HCT116 (cell line): ENCODE data around the gene LDLRAD4. TPM values are rescaled to one million over a fixed set of nuclear protein-coding genes. Genes with fewer than 3 reads are reported as not detected.

Experiments used
- ATAC-seq: fragments of 200-7000 bp; cut with Tn5 transposase; 2 replicates; pipeline ENCODE4 v1.9.1; 2020; ENCODE audit warnings: mild to moderate bottlenecking, moderate library complexity
- BruUV-seq: library from RNA; stranded (reverse); fragments of 400-500 nt; replicated peaks from 2 replicates; lab custom pipeline; 2021; lab: Mats Ljungman, UMichigan
- CTCF ChIA-PET: fragments of 300-600 bp; sonication (Branson Sonifier 250); formaldehyde crosslinking; loops from one replicate; lab custom pipeline; 2021; ENCODE audit warnings: antibody characterized with exemption; lab: Charles Lee
- POLR2A ChIA-PET: fragments of 300-600, 350-600 bp; sonication (Branson Sonifier 250); formaldehyde crosslinking; loops from one replicate; lab custom pipeline; 2021; ENCODE audit warnings: antibody characterized with exemption; lab: Charles Lee
- RAD21 ChIA-PET, 2 experiments: fragments of 300-600 bp; sonication (Branson Sonifier 250); formaldehyde crosslinking; loops; one replicate each; lab custom pipeline; 2023; ENCODE audit warnings: low total read pairs in 2 of 2; ENCODE audit not compliant: uncharacterized antibody in 2 of 2, unreplicated experiment in 2 of 2, low non-redundant PET in 1 of 2; lab: Charles Lee
- DNase-seq: peaks from one replicate; pipeline ENCODE4 v3.0.0-alpha.2; 2010; ENCODE audit warnings: low read depth, low spot score
- H2AFZ ChIP-seq: fragments of 200-600 bp; shearing (Covaris generic), sonication (generic); 2 replicates; pipeline ENCODE4 v1.6.1; 2017; ENCODE audit warnings: low read depth, mixed run types, mixed read lengths, antibody characterized with exemption, low read length; ENCODE audit not compliant: poor library complexity, severe bottlenecking
- H3K27ac ChIP-seq: 2 replicates; pipeline ENCODE4 v1.5.1; 2012; ENCODE audit warnings: low read depth, low read length
- H3K27me3 ChIP-seq: fragments of 200-600 bp; sonication (generic); 2 replicates; pipeline ENCODE4 v1.6.1; 2016; ENCODE audit warnings: mixed run types, low read length, mixed read lengths; ENCODE audit not compliant: insufficient read depth
- H3K36me3 ChIP-seq, 2 experiments: fragments of 200-500 bp in 1 of 2; fragments of 200-600 bp in 1 of 2; sonication (Bioruptor generic) in 1 of 2; sonication (generic) in 1 of 2; 2 replicates each; pipeline versions ENCODE4 v1.5.1 to v1.6.1; 2014 to 2016; ENCODE audit warnings: low read length in 2 of 2, inconsistent platforms in 1 of 2, mixed read lengths in 1 of 2, mixed run types in 1 of 2; ENCODE audit not compliant: insufficient read depth in 2 of 2, control insufficient read depth in 1 of 2
- H3K4me1 ChIP-seq, 2 experiments: fragments of 200-600 bp in 1 of 2; sonication (generic) in 1 of 2; 2 replicates each; pipeline versions ENCODE4 v1.5.1 to v1.6.1; 2012 to 2017; ENCODE audit warnings: low read length in 2 of 2, inconsistent platforms in 1 of 2, mild to moderate bottlenecking in 1 of 2, mixed read lengths in 1 of 2, mixed run types in 1 of 2, moderate library complexity in 1 of 2; ENCODE audit not compliant: insufficient read depth in 2 of 2, control insufficient read depth in 1 of 2
- H3K4me2 ChIP-seq: fragments of 200-600 bp; sonication (generic); 2 replicates; pipeline ENCODE4 v1.6.1; 2017; ENCODE audit warnings: mixed run types, low read length, mixed read lengths
- H3K4me3 ChIP-seq, 2 experiments: fragments of 200-600 bp in 1 of 2; sonication (generic) in 1 of 2; replicated peaks in 1 of 2; 2 replicates each; pipeline ENCODE4 v1.5.1; 2011 to 2016; ENCODE audit warnings: low read length in 2 of 2, control low read depth in 1 of 2, low read depth in 1 of 2, mild to moderate bottlenecking in 1 of 2, mixed read lengths in 1 of 2, mixed run types in 1 of 2
- H3K79me2 ChIP-seq: fragments of 200-600 bp; sonication (generic); 2 replicates; pipeline ENCODE4 v1.6.1; 2017; ENCODE audit warnings: mild to moderate bottlenecking, mixed run types, low read length, moderate library complexity, mixed read lengths; ENCODE audit not compliant: insufficient read depth
- H3K9ac ChIP-seq: fragments of 200-600 bp; sonication (generic); 2 replicates; pipeline ENCODE4 v1.6.1; 2016; ENCODE audit warnings: low read length, mixed read lengths
- H3K9me2 ChIP-seq: fragments of 200-600 bp; sonication (generic), shearing (Covaris generic); 2 replicates; pipeline ENCODE4 v1.6.1; 2017; ENCODE audit warnings: mixed run types, mild to moderate bottlenecking, moderate library complexity; ENCODE audit not compliant: insufficient read depth
- H3K9me3 ChIP-seq, 2 experiments: fragments of 200-500 bp in 1 of 2; fragments of 200-600 bp in 1 of 2; sonication (Bioruptor generic) in 1 of 2; sonication (generic) in 1 of 2; 2 replicates each; pipeline ENCODE4 v1.6.1; 2014 to 2017; ENCODE audit warnings: low read length in 2 of 2, mixed read lengths in 2 of 2, inconsistent platforms in 1 of 2, low read depth in 1 of 2, mild to moderate bottlenecking in 1 of 2, mixed run types in 1 of 2, moderate library complexity in 1 of 2; ENCODE audit not compliant: control insufficient read depth in 1 of 2, insufficient read depth in 1 of 2
- H4K20me1 ChIP-seq: fragments of 200-600 bp; sonication (generic), shearing (Covaris generic); 2 replicates; pipeline ENCODE4 v1.6.1; 2017; ENCODE audit warnings: mixed run types, mild to moderate bottlenecking, moderate library complexity; ENCODE audit not compliant: insufficient read depth
- ATF3 ChIP-seq: IDR thresholded peaks from 2 replicates; pipeline ENCODE4 v1.6.1; 2012
- CBX3 ChIP-seq: IDR thresholded peaks from 2 replicates; pipeline ENCODE4 v1.6.1; 2012; ENCODE audit warnings: low read depth
- CEBPB ChIP-seq: IDR thresholded peaks from 2 replicates; pipeline ENCODE4 v1.6.1; 2012; ENCODE audit warnings: low read depth
- EGR1 ChIP-seq: IDR thresholded peaks from 2 replicates; pipeline ENCODE4 v1.6.1; 2012; ENCODE audit warnings: low read depth
- EZH2 ChIP-seq: fragments of 200-600 bp; sonication (generic); IDR thresholded peaks from 2 replicates; pipeline ENCODE4 v1.6.1; 2017; ENCODE audit warnings: antibody characterized with exemption, mixed run types
- FOSL1 ChIP-seq: IDR thresholded peaks from 2 replicates; pipeline ENCODE4 v1.6.1; 2012; ENCODE audit warnings: low read depth
- JUND ChIP-seq: IDR thresholded peaks from 2 replicates; pipeline ENCODE4 v1.6.1; 2012
- MAX ChIP-seq: IDR thresholded peaks from 2 replicates; pipeline ENCODE4 v1.6.1; 2012
- POLR2A ChIP-seq: IDR thresholded peaks from 2 replicates; pipeline ENCODE4 v1.7.0; 2011; ENCODE audit warnings: borderline replicate concordance; ENCODE audit not compliant: insufficient read depth, insufficient read length; ENCODE audit errors: extremely low read depth
- POLR2AphosphoS5 ChIP-seq: IDR thresholded peaks from 2 replicates; pipeline ENCODE4 v1.6.1; 2011; ENCODE audit warnings: mild to moderate bottlenecking, low read depth, low read length, moderate library complexity
- RAD21 ChIP-seq: IDR thresholded peaks from 2 replicates; pipeline ENCODE4 v1.6.1; 2012; ENCODE audit warnings: low read depth, mild to moderate bottlenecking
- SIN3A ChIP-seq: IDR thresholded peaks from 2 replicates; pipeline ENCODE4 v1.6.1; 2012; ENCODE audit warnings: low read depth
- SP1 ChIP-seq: IDR thresholded peaks from 2 replicates; pipeline ENCODE4 v1.6.1; 2012; ENCODE audit warnings: low read depth
- SRF ChIP-seq: IDR thresholded peaks from 2 replicates; pipeline ENCODE4 v1.6.1; 2012; ENCODE audit warnings: low read depth
- TCF7L2 ChIP-seq: IDR thresholded peaks from 2 replicates; pipeline ENCODE4 v1.7.0; 2011; ENCODE audit warnings: borderline replicate concordance, inconsistent platforms; ENCODE audit not compliant: insufficient read depth, insufficient read length; ENCODE audit errors: extremely low read depth
- YY1 ChIP-seq: IDR thresholded peaks from 2 replicates; pipeline ENCODE4 v1.6.1; 2011; ENCODE audit warnings: low read length, low read depth, moderate library complexity, mild to moderate bottlenecking; ENCODE audit not compliant: insufficient replicate concordance; ENCODE audit errors: extremely low read depth
- ZBTB33 ChIP-seq: IDR thresholded peaks from 2 replicates; pipeline ENCODE4 v1.6.1; 2011; ENCODE audit warnings: mild to moderate bottlenecking, low read length, moderate library complexity; ENCODE audit not compliant: insufficient replicate concordance; ENCODE audit errors: extremely low read depth
- ZFX ChIP-seq: fragments of 450-650 bp; IDR thresholded peaks from 2 replicates; pipeline ENCODE4 v1.6.1; 2017
- ZNF274 ChIP-seq: fragments of 200-500 bp; sonication (Bioruptor generic); IDR thresholded peaks from 2 replicates; pipeline ENCODE4 v1.6.1; 2014; ENCODE audit warnings: mild to moderate bottlenecking, low read depth, low read length, inconsistent platforms
- intact Hi-C: fragments of 100-400 bp; cut with micrococcal nuclease; formaldehyde crosslinking; loops from 2 replicates; pipeline ENCODE4 v1.10.0; 2022
- total RNA-seq: library from RNA; stranded (reverse); gene quantifications from one replicate; pipeline ENCODE4 v1.2.1, GENCODE V29; 2021; ENCODE audit not compliant: unreplicated experiment

Gene LDLRAD4
- total RNA-seq, 1 experiment from 2014 or later, result 1.2 TPM

- no peak for DNase-seq
- no TSS peak for BruUV-seq
- Histone ChIP-seq H3K4me1 (peaks cover 0 to 7% of the 10 kb centered on the region in 2 experiments; a peak in 2 of 4 replicates), H3K9me2 (no peaks in the 10 kb centered on the region), H3K9me3 (no peaks in the 10 kb centered on the region), H3K4me3 (no peak overlapping the region), H3K4me2 (no peak overlapping the region), H2AFZ (no peak overlapping the region), H3K79me2 (no peaks in the 10 kb centered on the region), H3K9ac (no peak overlapping the region), H4K20me1 (no peaks in the 10 kb centered on the region), H3K36me3 (no peaks in the 10 kb centered on the region), H3K27ac (no peak overlapping the region), H3K27me3 (peaks cover 9% of the 10 kb centered on the region)
- ChIA-PET RAD21 (no interaction called here), POLR2A (no interaction called here), CTCF (no interaction called here)
- TF ChIP-seq MAX, result no peak
- TF ChIP-seq RAD21, result no peak
- TF ChIP-seq ZBTB33, result no peak
- TF ChIP-seq ZFX, result no peak
- intact Hi-C loops, result no loop called here
- no peak for ATAC-seq
These were observed 395.3 kb downstream of the LDLRAD4 start for GRCh38 chr18:13613591-13614501.

GRCh38 chr18:13614641-13615288 lies 396.2 kb downstream of the LDLRAD4 start:
- Histone ChIP-seq H3K79me2 (no peaks in the 10 kb centered on the region), H2AFZ (no peak overlapping the region), H3K9ac (no peak overlapping the region), H3K9me2 (no peaks in the 10 kb centered on the region), H3K9me3 (no peaks in the 10 kb centered on the region), H3K4me1 (peaks cover 0 to 4% of the 10 kb centered on the region in 2 experiments; a peak in 1 of 4 replicates), H3K4me2 (no peak overlapping the region), H3K27me3 (peaks cover 9% of the 10 kb centered on the region), H3K27ac (no peak overlapping the region), H4K20me1 (no peaks in the 10 kb centered on the region), H3K36me3 (no peaks in the 10 kb centered on the region), H3K4me3 (no peak overlapping the region)
- ChIA-PET POLR2A (no interaction called here), CTCF (no interaction called here), RAD21 (no interaction called here)
- ATAC-seq, result no peak
- intact Hi-C loops, result no loop called here
- BruUV-seq, result no TSS peak
- no peak for DNase-seq
- TF ChIP-seq TCF7L2 (no peak), EGR1 (no peak), MAX (no peak), POLR2A (no peak), POLR2AphosphoS5 (no peak), SRF (no peak), ZNF274 (no peak), EZH2 (no peak), RAD21 (no peak), FOSL1 (no peak), ATF3 (no peak), SIN3A (no peak), YY1 (no peak), CEBPB (no peak), SP1 (no peak), JUND (no peak), CBX3 (no peak)
